HG03196 (cell line): ENCODE measurements around the gene TTC16.

Experiments used
- ATAC-seq: cut with Tn5 transposase; IDR thresholded peaks from one replicate; pipeline ENCODE4 v1.9.1; 2021; ENCODE audit not compliant: unreplicated experiment

Gene TTC16

DNA sequence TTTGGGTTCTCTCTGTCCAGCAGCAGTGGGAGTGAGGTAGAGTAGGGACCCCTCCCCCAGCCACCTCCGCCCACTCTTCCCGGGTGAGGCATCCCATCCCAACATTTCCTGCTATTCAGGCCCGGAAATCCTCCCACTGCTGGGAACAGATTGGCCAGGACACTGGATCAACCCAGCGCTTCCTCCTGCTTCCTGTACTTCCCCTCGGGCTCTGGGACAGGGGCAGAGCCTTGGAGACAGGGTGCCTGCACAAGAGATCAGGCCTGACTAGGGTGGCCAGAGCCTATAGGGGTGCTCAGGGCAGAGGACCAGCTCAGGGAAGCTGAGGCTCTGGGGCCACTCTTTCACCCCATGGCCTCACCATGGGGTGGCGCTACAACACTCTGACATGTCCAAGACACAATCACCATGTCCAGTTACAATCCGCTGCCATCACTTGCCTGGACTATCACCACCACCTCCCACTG is 48.1 kb downstream of the TTC16 start:
- no peak for ATAC-seq

DNA sequence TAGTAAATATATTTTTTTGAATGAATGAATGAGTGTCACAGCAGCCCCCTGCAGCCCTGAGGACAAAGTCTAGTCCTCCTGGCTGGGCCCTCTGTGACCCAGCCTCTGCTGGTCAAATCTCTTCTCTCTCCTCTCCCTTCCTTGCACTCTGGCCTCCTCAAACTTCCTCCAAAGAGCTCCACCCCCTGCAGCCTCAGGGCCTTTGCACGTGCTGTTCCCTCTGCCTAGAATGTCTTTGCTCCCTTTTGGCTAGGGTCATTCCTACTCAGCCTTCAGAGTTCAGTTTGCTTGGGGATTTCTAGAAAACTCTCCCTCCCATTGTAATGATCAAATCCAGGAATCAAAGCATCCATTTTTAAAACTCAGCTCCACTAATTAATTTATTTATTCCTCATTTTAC is 49.5 kb downstream of the TTC16 start:
- no peak for ATAC-seq

DNA sequence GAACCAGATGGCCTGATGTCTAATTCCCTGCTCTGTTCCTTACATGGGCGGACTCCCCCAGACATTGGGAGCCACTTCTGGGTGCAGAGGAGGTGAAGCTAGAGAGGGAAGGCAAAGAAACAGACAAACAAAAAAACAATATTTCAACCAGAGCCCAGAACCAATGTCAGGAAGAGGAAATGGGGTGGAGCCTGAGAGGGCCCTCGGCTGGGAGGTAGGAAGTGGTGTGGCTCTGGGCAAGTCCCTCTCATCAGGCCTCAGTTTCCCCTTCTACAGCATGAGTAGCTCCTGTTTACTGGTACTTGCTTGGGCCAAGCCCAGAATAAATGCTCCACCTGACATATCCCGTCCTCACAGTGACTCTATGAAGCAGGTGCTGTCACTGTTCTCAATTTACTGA is 51.5 kb downstream of the TTC16 start:
- ATAC-seq, result no peak

GRCh38 chr9:127767909-127768331 is 52.0 kb downstream of the TTC16 start:
- ATAC-seq, result no peak

DNA sequence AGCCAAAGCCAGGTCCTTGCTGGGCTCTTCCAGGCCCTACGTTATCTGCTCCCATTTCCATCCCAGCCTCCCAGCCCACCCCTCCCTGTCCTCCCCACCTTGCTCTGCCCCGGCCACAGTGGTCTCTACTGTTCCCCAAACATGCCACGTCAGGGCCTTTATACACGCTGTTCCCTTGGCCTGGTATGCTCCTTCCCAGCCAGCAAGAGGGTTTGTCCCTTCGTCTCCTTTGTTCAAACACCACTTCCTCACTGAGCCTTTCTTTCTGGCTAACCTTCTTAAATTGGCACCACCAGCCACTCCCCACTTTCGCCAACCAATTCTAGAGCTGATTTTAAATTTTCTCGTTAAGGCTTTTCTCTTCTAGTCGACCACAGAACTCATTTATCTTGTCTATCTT is 52.8 kb downstream of the TTC16 start:
- no peak for ATAC-seq

DNA sequence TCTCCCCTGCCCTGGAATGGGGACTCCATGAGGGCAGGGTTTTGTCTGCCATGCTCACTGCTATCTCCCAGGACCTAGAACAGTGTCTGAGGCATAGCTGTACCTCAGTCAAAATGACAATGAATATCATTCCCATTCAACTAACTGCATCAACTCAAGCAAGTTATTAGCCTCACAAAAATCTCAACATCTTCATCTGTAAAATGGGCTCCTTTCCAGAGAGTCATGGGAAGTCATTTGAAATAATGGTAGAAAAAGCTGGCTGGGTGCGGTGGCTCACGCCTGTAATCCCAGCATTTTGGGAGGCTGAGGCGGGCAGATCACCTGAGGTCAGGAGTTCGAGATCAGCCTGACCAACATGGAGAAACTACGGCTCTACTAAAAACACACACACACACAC is 53.2 kb downstream of the TTC16 start:
- ATAC-seq, result no peak

DNA sequence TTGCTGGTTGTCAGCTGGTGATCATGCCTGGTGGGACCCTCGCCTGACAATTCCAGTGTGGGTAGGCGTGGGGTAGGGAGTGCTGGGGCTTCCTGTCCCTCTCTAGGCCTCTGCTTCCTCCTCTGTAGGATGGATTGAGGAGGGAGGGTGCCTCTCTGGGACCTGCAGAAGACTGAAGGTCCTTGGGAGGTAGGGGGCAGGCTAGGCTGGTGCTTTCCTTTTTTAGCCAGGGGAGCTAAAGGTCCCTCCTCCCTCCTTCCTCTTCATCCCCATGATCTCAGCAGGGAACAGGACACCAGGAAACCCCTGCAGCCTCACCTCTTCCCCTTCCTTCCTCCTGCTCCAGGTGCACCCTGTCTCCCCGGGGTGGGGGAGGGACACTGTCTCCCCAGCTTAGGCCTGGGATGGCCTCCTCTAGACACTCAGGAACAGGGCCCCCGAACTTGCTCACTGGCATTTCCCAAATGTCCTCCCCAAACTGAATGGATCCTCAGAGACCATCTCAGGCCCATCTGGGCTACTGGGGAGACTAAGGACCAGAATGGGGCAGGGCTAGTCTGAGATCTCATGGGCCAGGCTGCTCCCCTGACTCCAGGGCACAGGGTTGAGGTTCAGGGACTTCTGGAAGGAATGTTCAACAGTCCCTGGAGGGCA is 54.2 kb downstream of the TTC16 start:
- ATAC-seq, result no peak

- ATAC-seq, result no peak
These were observed 54.7 kb downstream of the TTC16 start for GRCh38 chr9:127770583-127770904.

GRCh38 chr9:127770905-127771569 is 55.2 kb downstream of the TTC16 start:
- ATAC-seq, result peak; percentile 82

GRCh38 chr9:127771570-127772189 is 55.8 kb downstream of the TTC16 start:
- ATAC-seq, result no peak

DNA sequence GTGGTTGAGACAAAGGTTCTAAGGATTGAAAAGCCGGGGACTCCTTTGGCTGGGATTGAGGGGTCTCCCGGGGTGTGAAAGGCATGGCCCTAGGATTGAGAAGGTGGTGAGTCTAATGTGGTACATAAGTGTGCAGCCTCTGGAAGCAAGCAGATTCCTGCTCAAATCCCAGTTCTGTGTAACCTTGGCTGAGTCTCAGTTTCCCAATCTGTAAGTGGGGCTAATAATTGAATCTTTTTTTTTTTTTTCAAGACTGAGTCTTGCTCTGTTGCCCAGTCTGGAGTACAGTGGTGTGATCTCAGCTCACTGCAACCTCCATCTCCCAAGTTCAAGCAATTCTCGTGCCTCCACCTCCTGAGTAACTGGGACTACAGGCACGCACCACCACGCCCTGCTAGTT is 56.7 kb downstream of the TTC16 start:
- no peak for ATAC-seq

DNA sequence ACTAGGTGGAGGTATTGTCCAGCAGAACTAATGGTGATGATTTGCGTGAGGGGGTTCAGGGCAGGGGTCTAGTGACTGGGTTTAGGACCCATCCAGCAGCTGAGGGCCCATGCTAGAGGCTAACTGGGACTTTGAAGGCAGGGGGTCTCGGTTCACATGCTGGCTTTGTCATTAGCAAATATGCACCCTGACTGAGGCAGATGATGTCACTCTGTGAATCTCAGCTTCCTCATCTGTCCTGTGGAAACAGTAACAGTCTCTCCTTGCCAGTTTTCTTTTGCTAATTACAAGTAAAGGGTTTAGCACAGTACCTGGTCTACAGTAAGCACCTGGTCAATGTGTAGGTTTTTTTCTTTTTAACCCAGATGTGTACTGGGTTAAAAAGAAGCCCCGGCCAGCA is 57.4 kb downstream of the TTC16 start:
- ATAC-seq, result no peak

- ATAC-seq, result no peak
These were observed 58.1 kb downstream of the TTC16 start for GRCh38 chr9:127773981-127774380.

- no peak for ATAC-seq
These were observed 60.5 kb downstream of the TTC16 start for GRCh38 chr9:127776195-127776923.

GRCh38 chr9:127776924-127777289 is 61.0 kb downstream of the TTC16 start:
- no peak for ATAC-seq

GRCh38 chr9:127777368-127777980 is 61.6 kb downstream of the TTC16 start:
- ATAC-seq, result no peak

- ATAC-seq, result peak; percentile 3
These were observed 62.6 kb downstream of the TTC16 start, which contains the start of gene SH2D3C for GRCh38 chr9:127778280-127779135. TSS of gene SH2D3C (minus strand) at chr9:127778666. CDS start at chr9:127778627, 39 bp downstream.

DNA sequence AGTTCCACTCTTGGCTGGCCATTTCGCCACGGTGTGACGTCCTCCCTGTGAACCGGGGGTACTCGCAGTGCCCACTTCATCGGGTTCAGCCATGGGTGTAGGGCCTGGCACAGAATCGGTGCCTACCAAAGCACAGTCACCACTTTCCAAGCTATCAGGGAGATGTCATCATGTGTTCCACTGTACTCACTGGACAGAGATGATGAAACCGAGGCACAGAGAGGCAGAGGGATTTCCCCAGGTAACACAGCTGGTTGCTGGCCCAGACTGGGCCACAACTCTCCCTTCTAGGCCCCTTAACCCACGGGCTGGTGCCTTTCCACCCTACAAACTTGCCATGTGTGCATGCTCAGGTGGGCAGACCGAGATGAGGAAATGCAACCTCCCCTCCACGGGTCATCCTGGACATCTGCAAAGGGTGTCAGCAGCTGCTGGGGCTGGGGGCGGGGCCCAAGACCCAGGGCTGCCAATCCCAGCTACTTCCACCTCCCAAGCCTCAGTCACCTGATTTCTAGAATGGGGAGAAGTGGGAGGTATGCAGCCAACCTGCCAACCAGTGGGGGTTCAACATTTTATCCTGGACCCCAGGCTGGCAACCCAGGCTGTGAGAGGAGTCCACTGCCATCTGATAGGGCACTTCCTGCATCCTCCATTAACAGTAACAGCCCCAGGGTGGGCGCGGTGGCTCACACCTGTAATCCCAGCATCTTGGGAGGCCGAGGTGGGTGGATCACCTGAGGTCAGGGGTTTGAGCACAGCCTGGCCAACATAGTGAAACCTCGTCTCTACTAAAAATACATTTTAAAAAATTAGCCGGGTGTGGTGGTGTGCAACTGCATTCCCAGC is 63.5 kb downstream of the TTC16 start:
- peak; percentile 36 for ATAC-seq

DNA sequence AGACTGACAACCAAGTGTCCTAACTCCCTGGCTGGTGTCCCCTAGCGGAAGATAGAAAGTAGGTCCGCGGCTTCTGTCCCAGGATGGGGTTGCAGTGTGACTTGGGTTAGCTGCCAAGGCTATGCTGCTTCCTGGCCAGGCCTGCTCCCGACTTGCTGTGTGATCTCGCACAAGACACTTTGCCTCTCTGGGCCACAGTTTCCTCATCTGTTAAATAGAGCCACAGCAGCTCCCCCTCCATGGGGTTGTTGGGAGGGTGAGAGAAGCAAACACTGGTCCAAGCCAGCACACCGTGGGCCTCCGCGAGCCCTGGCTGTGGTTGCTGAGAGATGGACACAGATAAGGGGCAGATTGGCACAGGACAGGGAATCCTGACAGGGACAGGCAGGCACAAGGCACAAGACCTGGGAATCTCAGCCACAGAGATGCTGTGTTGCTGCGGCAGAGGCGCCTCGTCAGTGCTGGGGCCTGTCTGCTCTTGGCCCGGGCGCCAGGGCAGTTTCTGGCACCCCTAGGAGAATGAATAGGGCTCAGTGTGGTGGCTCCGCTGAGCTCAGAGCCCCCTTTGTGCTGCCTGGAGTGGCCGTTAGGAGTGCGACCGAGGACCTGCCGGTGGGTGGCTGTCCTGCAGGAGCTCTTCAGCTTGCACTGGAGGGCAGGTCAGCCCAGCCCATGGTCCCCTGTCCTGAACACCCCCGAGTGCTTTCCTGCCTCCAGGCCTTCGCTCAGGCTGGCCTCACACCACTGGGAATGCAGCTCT is 64.4 kb downstream of the TTC16 start:
- no peak for ATAC-seq
